ENCODE data around the gene MNT. TPM values are rescaled to one million over a fixed set of nuclear protein-coding genes. Genes with fewer than 3 reads are reported as not detected.

Gene MNT
- total RNA-seq = 8.6 and 12.6 TPM in 2 replicates

GRCh38 chr17:2400877-2401425 is at the start of gene MNT:
Gene MNT, minus strand, starts transcription at chr17:2401060. Its CDS starts 348 bp downstream, at chr17:2400712.

DNA sequence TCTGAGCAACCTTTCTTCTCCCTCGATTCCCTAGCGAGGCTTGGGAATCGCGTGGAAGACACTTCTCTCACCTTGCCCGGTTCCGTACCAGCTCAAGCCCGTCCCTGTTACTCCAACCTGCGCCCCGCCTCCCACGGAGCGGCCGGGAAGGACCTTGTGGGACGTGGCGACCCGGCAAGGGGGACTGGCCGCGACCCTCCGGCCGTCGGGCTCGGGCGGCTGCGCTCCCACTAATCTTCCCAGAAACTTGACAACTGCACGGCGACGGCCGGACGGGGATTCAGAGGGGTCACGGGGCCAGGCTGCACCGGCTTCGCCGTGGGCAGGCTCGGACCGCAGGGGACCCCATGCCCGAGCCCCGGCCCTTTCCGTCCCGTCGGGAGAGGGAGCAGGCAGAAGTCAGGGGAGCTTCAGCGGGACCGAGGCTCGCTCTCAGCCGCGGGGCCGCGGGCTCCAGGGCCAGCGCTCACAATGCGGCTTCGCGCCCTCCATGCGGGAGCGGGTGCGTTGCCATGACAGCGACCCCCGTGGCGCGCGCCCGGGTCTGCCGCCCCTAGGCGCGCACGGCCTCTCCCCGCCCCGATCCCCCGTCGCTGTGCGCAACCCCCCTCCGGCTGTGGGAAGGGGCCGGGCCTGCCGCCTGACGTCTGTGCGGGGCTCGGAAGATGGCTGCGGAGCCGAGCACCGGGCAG is 63.9 kb downstream of the MNT start, which contains the start of gene SGSM2:
Gene SGSM2 (plus strand): TSS at position 650 of the 692 bp plus-strand sequence. CDS start 188 bp downstream, outside the sequence.

DNA sequence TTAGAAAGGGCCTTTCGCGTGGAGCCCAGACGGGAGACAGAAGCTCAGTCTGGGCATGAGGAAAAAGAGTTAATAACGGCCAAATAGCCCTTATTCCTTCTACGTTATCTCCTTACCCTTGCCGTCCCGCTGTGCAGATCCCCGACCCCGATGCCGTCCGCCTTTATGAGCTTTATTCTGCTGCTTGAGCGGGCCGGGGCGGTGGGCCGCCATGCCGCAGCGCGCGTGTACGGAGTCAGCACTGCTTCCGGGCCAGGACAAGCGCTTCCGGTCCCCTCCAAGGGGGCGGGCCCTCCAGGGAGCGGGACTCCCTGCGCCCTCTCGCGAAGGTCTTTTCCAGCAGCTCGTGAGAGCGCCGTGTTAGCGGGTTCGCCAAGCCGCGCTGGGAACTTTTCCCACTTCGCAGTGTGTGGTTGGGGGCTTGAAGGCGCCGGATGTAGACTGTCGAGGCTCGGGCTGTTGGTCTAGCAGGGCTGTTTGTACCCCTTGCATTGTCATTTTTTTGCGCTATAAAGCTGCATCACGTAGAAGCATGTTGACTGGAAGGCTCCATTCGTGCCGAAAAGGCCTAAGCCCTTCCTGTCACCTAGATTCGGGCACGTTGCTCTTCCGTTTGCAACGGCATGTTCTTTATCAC is 64.5 kb downstream of the MNT start, which contains the start of gene TSR1:
Gene TSR1 (minus strand): TSS at position 243 of the 637 bp plus-strand sequence. CDS start 30 bp downstream, at position 213.

Other genes with a start within 250 kb of the MNT start
- gene SMG6, start 97.3 kb downstream of the MNT start, total RNA-seq = 50.3 and 68.3 TPM in 2 replicates
- gene SRR, start 97.1 kb downstream of the MNT start, total RNA-seq = 18.5 and 26.4 TPM in 2 replicates
- 20.9 and 27.0 TPM in 2 replicates for gene TSR1, start 64.6 kb downstream of the MNT start, total RNA-seq
- 13.6 and 14.8 TPM in 2 replicates for gene SGSM2, start 63.6 kb downstream of the MNT start, total RNA-seq
- 16.2 and 26.1 TPM in 2 replicates for gene METTL16, start 110.8 kb upstream of the MNT start, total RNA-seq
- 37.1 and 50.6 TPM in 2 replicates for gene PAFAH1B1, start 192.6 kb upstream of the MNT start, total RNA-seq

Measured in cardiac ventricle fibroblast (primary cell).